Kidney (tissue), 14 donors: ENCODE data around the gene HINT3. TPM values are rescaled to one million over a fixed set of nuclear protein-coding genes. Genes with fewer than 3 reads are reported as not detected.
"Not testable (repeated sequence)": the region's sequence is repeated elsewhere in the genome, so short reads cannot be mapped to it uniquely, and the experiment has no call there.

Experiments
- DNase-seq, 5 donors: peaks; one replicate each; pipeline ENCODE4 v3.0.0-alpha.2; 2013 to 2020
- FAIRE-seq: peaks from 2 replicates; lab custom pipeline; 2012; peaks lifted over from hg19 to GRCh38; lab: Jason Lieb, UNC
- H3K27ac ChIP-seq, 2 donors: one replicate each; pipeline ENCODE4 v1.7.0; 2013; ENCODE audit warnings: low read depth in 2 of 2, low read length in 2 of 2, inconsistent platforms in 1 of 2
- H3K27me3 ChIP-seq: one replicate; pipeline ENCODE4 v1.7.1; 2013; ENCODE audit warnings: low read length, inconsistent platforms; ENCODE audit not compliant: control insufficient read depth, insufficient read depth
- H3K36me3 ChIP-seq, 3 donors: one replicate each; pipeline versions ENCODE4 v1.7.0 to v1.7.1; 2013; ENCODE audit warnings: low read length in 3 of 3, control low read depth in 1 of 3, inconsistent platforms in 1 of 3; ENCODE audit not compliant: insufficient read depth in 3 of 3, control insufficient read depth in 2 of 3
- H3K4me1 ChIP-seq, 3 donors: one replicate each; pipeline versions ENCODE4 v1.7.0 to v1.7.1; 2013; ENCODE audit warnings: low read length in 3 of 3, inconsistent platforms in 1 of 3, low read depth in 1 of 3; ENCODE audit not compliant: control insufficient read depth in 2 of 3, insufficient read depth in 2 of 3
- H3K4me3 ChIP-seq, 3 donors: one replicate each; pipeline versions ENCODE4 v1.7.0 to v1.8.1; 2013; ENCODE audit warnings: low read length in 3 of 3, control low read depth in 1 of 3, inconsistent platforms in 1 of 3
- H3K9ac ChIP-seq, 3 donors: one replicate each; pipeline versions ENCODE4 v1.7.0 to v1.7.1; 2013; ENCODE audit warnings: low read length in 3 of 3, control low read depth in 1 of 3, inconsistent platforms in 1 of 3
- H3K9me3 ChIP-seq, 3 donors: one replicate each; pipeline versions ENCODE4 v1.7.0 to v1.7.1; 2013; ENCODE audit warnings: low read length in 3 of 3, control low read depth in 1 of 3, inconsistent platforms in 1 of 3; ENCODE audit not compliant: control insufficient read depth in 2 of 3, insufficient read depth in 1 of 3
- intact Hi-C: fragments of 100-400 bp; cut with DNase I; formaldehyde crosslinking; loops from one replicate; pipeline ENCODE4 v1.11.1; 2022
- polyA plus RNA-seq: library from polyadenylated mRNA; stranded (reverse); fragments of 350-450 nt; fragmentation: Illumina TruSeq; extraction: RNeasy Lipid Tissue Mini Kit (QIAGEN cat#74804); gene quantifications from one replicate; pipeline ENCODE4 v1.2.3, GENCODE V29; 2014; ENCODE audit warnings: low read depth, low replicate concordance; ENCODE audit not compliant: insufficient read depth
- total RNA-seq: library from RNA; stranded (reverse); fragmentation: NEBNext Ultra II Directional; extraction: Animal tissue kit (Norgen Biotek cat#: 25700); gene quantifications from one replicate; pipeline ENCODE4 v1.2.1, GENCODE V29; 2021
- TF ChIP-seq, protein P1 (sequence below): IDR thresholded peaks from 3 replicates; pipeline ENCODE4 v1.5.1; 2012; ENCODE audit warnings: mild to moderate bottlenecking, moderate library complexity, borderline replicate concordance; ENCODE audit not compliant: insufficient read depth; ENCODE audit errors: extremely low read depth
- donor health status: control.
- donor health status: control.
- donor health status: control.
- donor health status: control.
- donor health status: control.
- donor health status: DM: yes; HTN: yes; CAD: no.
- donor health status: Normal renal cell carcinoma (clear cell type).

The HINT3 gene
- total and polyA plus RNA-seq, 2 donors from 2014 or later: 18.9 to 21.4 TPM

GRCh38 chr6:125931733-125932450 lies 24.7 kb upstream of the HINT3 start:
- no peak for FAIRE-seq
- Histone ChIP-seq H3K36me3 (peaks cover 0 to 15% (median 14%) of the 10 kb centered on the region in 3 donors), H3K27me3 (no peaks in the 10 kb centered on the region), H3K9ac (no peak overlapping the region), H3K27ac (no peak overlapping the region), H3K4me1 (no peaks in the 10 kb centered on the region), H3K4me3 (no peak overlapping the region), H3K9me3 (no peaks in the 10 kb centered on the region)
- TF ChIP-seq, protein P1, sequence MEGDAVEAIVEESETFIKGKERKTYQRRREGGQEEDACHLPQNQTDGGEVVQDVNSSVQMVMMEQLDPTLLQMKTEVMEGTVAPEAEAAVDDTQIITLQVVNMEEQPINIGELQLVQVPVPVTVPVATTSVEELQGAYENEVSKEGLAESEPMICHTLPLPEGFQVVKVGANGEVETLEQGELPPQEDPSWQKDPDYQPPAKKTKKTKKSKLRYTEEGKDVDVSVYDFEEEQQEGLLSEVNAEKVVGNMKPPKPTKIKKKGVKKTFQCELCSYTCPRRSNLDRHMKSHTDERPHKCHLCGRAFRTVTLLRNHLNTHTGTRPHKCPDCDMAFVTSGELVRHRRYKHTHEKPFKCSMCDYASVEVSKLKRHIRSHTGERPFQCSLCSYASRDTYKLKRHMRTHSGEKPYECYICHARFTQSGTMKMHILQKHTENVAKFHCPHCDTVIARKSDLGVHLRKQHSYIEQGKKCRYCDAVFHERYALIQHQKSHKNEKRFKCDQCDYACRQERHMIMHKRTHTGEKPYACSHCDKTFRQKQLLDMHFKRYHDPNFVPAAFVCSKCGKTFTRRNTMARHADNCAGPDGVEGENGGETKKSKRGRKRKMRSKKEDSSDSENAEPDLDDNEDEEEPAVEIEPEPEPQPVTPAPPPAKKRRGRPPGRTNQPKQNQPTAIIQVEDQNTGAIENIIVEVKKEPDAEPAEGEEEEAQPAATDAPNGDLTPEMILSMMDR: no peak
- DNase-seq: no peak
- intact Hi-C loops: no loop called here

DNA sequence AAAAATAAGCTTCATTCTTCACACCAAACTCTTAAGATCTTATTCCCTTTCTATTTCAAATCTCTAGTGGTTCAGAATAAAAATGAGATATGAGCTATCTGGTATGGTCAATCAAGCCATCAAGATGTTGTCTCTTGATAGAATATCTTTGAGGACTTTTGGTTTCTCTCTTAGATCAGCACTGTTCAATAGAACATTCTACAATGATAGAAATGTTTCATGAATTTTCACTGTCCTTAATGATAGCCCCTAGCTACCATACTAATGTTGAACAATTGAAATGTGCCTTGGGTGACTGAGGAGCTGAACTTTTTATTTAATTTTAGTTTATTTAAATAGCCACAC lies 24.1 kb upstream of the HINT3 start:
- FAIRE-seq: no peak
- no peak overlapping the region for H3K27ac ChIP-seq

DNA sequence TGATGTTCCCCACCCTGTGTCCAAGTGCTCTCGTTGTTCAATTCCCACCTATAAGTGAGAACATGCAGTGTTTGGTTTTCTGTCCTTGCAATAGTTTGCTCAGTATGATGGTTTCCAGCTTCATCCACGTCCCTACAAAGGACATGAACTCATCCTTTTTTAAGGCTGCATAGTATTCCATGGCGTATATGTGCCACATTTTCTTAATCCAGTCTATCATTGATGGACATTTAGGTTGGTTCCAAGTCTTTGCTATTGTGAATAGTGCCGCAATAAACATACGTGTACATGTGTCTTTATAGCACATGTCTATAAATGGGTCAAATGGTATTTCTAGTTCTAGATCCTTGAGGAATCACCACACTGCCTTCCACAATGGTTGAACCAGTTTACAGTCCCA lies 21.1 kb upstream of the HINT3 start:
- H3K27me3 ChIP-seq, DNase-seq, H3K9ac ChIP-seq, H3K4me3 ChIP-seq, intact Hi-C loops, H3K9me3 ChIP-seq, H3K4me1 ChIP-seq, FAIRE-seq, H3K27ac ChIP-seq, H3K36me3 ChIP-seq: not testable (repeated sequence)

More for the DNA sequence above, 24.1 kb upstream of the HINT3 start:
- no peak for DNase-seq
- Histone ChIP-seq H3K4me1 (no peaks in the 10 kb centered on the region), H3K36me3 (peaks cover 0 to 14% (median 13%) of the 10 kb centered on the region in 3 donors), H3K4me3 (no peak overlapping the region), H3K9me3 (no peaks in the 10 kb centered on the region), H3K27me3 (no peaks in the 10 kb centered on the region), H3K9ac (no peak overlapping the region)
- intact Hi-C loops: no loop called here
- TF ChIP-seq, protein P1: no peak

DNA sequence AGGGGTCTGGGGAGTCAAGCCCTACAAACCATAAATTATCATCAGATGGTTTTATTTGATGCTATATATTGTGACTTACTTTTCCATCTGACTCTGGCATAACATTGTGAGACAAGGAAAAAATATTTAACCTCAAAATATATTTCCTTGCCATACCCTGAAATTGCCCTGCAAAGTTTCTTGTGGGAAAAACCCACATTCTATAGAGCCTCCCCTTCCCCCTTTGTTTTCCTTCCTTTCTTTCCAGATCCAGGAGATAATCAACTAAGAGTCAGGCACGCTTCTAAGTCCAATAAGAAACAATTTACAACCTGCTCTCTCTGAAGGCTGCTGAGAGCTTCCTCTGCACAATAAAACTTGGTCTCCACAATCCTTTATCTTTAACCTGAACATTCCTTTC lies 17.5 kb upstream of the HINT3 start:
- Histone ChIP-seq H3K36me3 (no peaks in the 10 kb centered on the region), H3K27ac (no peak overlapping the region), H3K4me3 (no peak overlapping the region), H3K9ac (no peak overlapping the region), H3K4me1 (no peaks in the 10 kb centered on the region), H3K9me3 (no peaks in the 10 kb centered on the region), H3K27me3 (no peaks in the 10 kb centered on the region)
- DNase-seq: no peak
- intact Hi-C loops: no loop called here
- TF ChIP-seq, protein P1: no peak
- FAIRE-seq: no peak
